OCI-LY7 (cell line): ENCODE measurements around the gene PCIF1. TPM values are rescaled to one million over a fixed set of nuclear protein-coding genes. Genes with fewer than 3 reads are reported as not detected.

ENCODE experiments used
- BruUV-seq: library from RNA; stranded (reverse); fragments of 400-500 nt; replicated peaks from 2 replicates; lab custom pipeline; 2021; lab: Mats Ljungman, UMichigan
- CTCF ChIA-PET: fragments of 300-600 bp; sonication (Branson Sonifier 250); formaldehyde crosslinking; loops from one replicate; lab custom pipeline; 2022; ENCODE audit warnings: antibody characterized with exemption; ENCODE audit not compliant: unreplicated experiment; lab: Charles Lee
- POLR2A ChIA-PET: fragments of 300-600 bp; sonication (Branson Sonifier 250); formaldehyde crosslinking; loops from one replicate; lab custom pipeline; 2022; ENCODE audit warnings: antibody characterized with exemption; lab: Charles Lee
- DNase-seq: peaks from one replicate; pipeline ENCODE4 v3.0.0-alpha.2; 2015; ENCODE audit warnings: low spot score
- H2AFZ ChIP-seq: fragments of 200-600 bp; sonication (generic), shearing (Covaris generic); 2 replicates; pipeline ENCODE4 v1.6.1; 2014; ENCODE audit warnings: mild to moderate bottlenecking, antibody characterized with exemption, low read length, moderate library complexity
- H3K27ac ChIP-seq: fragments of 200-600 bp; sonication (generic); 2 replicates; pipeline ENCODE4 v1.5.1; 2014; ENCODE audit warnings: mixed run types, low read depth, mild to moderate bottlenecking, moderate library complexity, low read length, inconsistent platforms; ENCODE audit not compliant: poor library complexity, severe bottlenecking
- H3K36me3 ChIP-seq: fragments of 200-600 bp; sonication (generic); 2 replicates; pipeline ENCODE4 v1.6.1; 2014; ENCODE audit warnings: mild to moderate bottlenecking, antibody characterized with exemption, low read length, moderate library complexity, mixed read lengths; ENCODE audit not compliant: insufficient read depth
- H3K4me1 ChIP-seq: fragments of 200-600 bp; sonication (generic); 2 replicates; pipeline ENCODE4 v1.5.1; 2014; ENCODE audit warnings: mild to moderate bottlenecking, low read length; ENCODE audit not compliant: insufficient read depth, poor library complexity, severe bottlenecking
- H3K4me2 ChIP-seq: fragments of 200-600 bp; sonication (generic); 2 replicates; pipeline ENCODE4 v1.6.1; 2014; ENCODE audit warnings: mild to moderate bottlenecking, low read length
- H3K4me3 ChIP-seq: fragments of 200-600 bp; sonication (generic); 2 replicates; pipeline ENCODE4 v1.5.1; 2014; ENCODE audit warnings: mild to moderate bottlenecking, low read depth, low read length; ENCODE audit not compliant: poor library complexity, severe bottlenecking
- H3K79me2 ChIP-seq: fragments of 200-600 bp; sonication (generic); 2 replicates; pipeline ENCODE4 v1.6.1; 2016; ENCODE audit warnings: low read depth, mild to moderate bottlenecking, low read length, moderate library complexity, mixed read lengths; ENCODE audit not compliant: insufficient read depth
- H3K9me2 ChIP-seq: fragments of 200-600 bp; sonication (generic); 2 replicates; pipeline ENCODE4 v1.6.1; 2016; ENCODE audit warnings: mild to moderate bottlenecking, low read length, mixed read lengths; ENCODE audit not compliant: insufficient read depth
- H3K9me3 ChIP-seq: fragments of 200-600 bp; sonication (generic); 2 replicates; pipeline ENCODE4 v1.6.1; 2014; ENCODE audit warnings: mild to moderate bottlenecking, mixed run types, low read length, mixed read lengths
- H4K20me1 ChIP-seq: fragments of 200-600 bp; sonication (generic); 2 replicates; pipeline ENCODE4 v1.6.1; 2014; ENCODE audit warnings: mild to moderate bottlenecking, antibody characterized with exemption, low read length, moderate library complexity, mixed read lengths; ENCODE audit not compliant: insufficient read depth
- CTCF ChIP-seq: fragments of 200-600 bp; sonication (generic); conservative IDR thresholded peaks from 2 replicates; pipeline ENCODE4 v1.5.1; 2014; ENCODE audit warnings: mild to moderate bottlenecking, antibody characterized with exemption, low read length, moderate library complexity, mixed read lengths
- EZH2phosphoT487 ChIP-seq: fragments of 200-600 bp; sonication (generic); IDR thresholded peaks from 2 replicates; pipeline ENCODE4 v1.6.1; 2018; ENCODE audit warnings: low read depth, borderline replicate concordance, mild to moderate bottlenecking, mixed run types, antibody characterized with exemption, low read length, moderate library complexity, mixed read lengths
- intact Hi-C: fragments of 100-400 bp; cut with micrococcal nuclease; formaldehyde crosslinking; loops from one replicate; pipeline ENCODE4 v1.10.0; 2022; ENCODE audit not compliant: unreplicated experiment
- total RNA-seq, 2 experiments: library from RNA; depleted of rRNA in 1 of 2; stranded (reverse); fragments of >200 nt in 1 of 2; shearing (Covaris generic) in 1 of 2; gene quantifications; 2 replicates each; pipeline ENCODE4 v1.2.3, GENCODE V29; 2014 to 2022

The PCIF1 gene
- total RNA-seq, 2 experiments from 2014 or later: 21.2 to 40.6 TPM

GRCh38 chr20:45975686-45976085 lies 41.2 kb downstream of the PCIF1 start:
- H3K36me3 ChIP-seq: no peaks in the 10 kb centered on the region
- no peaks in the 10 kb centered on the region for H3K9me2 ChIP-seq
- intact Hi-C loops: no loop called here
- no peak overlapping the region for H2AFZ ChIP-seq
- BruUV-seq: no TSS peak
- H3K79me2 ChIP-seq: peaks cover 7% of the 10 kb centered on the region; the same call in 1 of the 2 replicates
- H3K27ac ChIP-seq: no peak overlapping the region
- H3K4me1 ChIP-seq: peaks cover 11% of the 10 kb centered on the region
- no peak for TF ChIP-seq CTCF
- TF ChIP-seq EZH2phosphoT487: no peak
- H3K4me2 ChIP-seq: no peak overlapping the region
- ChIA-PET POLR2A (no interaction called here), CTCF (no interaction called here)
- no peak overlapping the region for H3K4me3 ChIP-seq
- DNase-seq: no peak
- H4K20me1 ChIP-seq: no peaks in the 10 kb centered on the region
- no peaks in the 10 kb centered on the region for H3K9me3 ChIP-seq

GRCh38 chr20:45976086-45976485 lies 41.6 kb downstream of the PCIF1 start:
- ChIA-PET POLR2A (no interaction called here), CTCF (no interaction called here)
- H3K36me3 ChIP-seq: no peaks in the 10 kb centered on the region
- no peak overlapping the region for H3K4me2 ChIP-seq
- no peaks in the 10 kb centered on the region for H3K9me3 ChIP-seq
- no peaks in the 10 kb centered on the region for H4K20me1 ChIP-seq
- no peak for TF ChIP-seq EZH2phosphoT487
- peaks cover 3% of the 10 kb centered on the region; the same call in 1 of the 2 replicates for H3K79me2 ChIP-seq
- no TSS peak for BruUV-seq
- no peak for DNase-seq
- H3K4me1 ChIP-seq: peaks cover 11% of the 10 kb centered on the region
- H3K4me3 ChIP-seq: no peak overlapping the region
- intact Hi-C loops: no loop called here
- no peak overlapping the region for H2AFZ ChIP-seq
- no peaks in the 10 kb centered on the region for H3K9me2 ChIP-seq
- no peak overlapping the region for H3K27ac ChIP-seq

- ChIA-PET CTCF (no interaction called here), POLR2A (interaction anchor here (1.0 to 1.1 kb wide), 2 partner anchors 9 to 11 kb away, joined by 3 to 4 read pairs; no protein-coding TSS in a partner anchor)
- no peak overlapping the region for H3K4me2 ChIP-seq
- H3K27ac ChIP-seq: no peak overlapping the region
- no TSS peak for BruUV-seq
- H3K9me3 ChIP-seq: no peaks in the 10 kb centered on the region
- H2AFZ ChIP-seq: no peak overlapping the region
- H3K4me3 ChIP-seq: no peak overlapping the region
- no peaks in the 10 kb centered on the region for H3K4me1 ChIP-seq
- no peak for DNase-seq
- no peaks in the 10 kb centered on the region for H3K79me2 ChIP-seq
- intact Hi-C loops: no loop called here
- TF ChIP-seq CTCF (no peak), EZH2phosphoT487 (no peak)
- H3K9me2 ChIP-seq: no peaks in the 10 kb centered on the region
- H3K36me3 ChIP-seq: no peaks in the 10 kb centered on the region
- H4K20me1 ChIP-seq: no peaks in the 10 kb centered on the region
These were observed 46.8 kb downstream of the PCIF1 start for GRCh38 chr20:45981261-45981660.
